PC-9 (cell line): ENCODE measurements around the gene TSBP1. TPM values are rescaled to one million over a fixed set of nuclear protein-coding genes. Genes with fewer than 3 reads are reported as not detected.

ENCODE experiments used
- BruUV-seq: library from RNA; stranded (reverse); fragments of 400-500 nt; replicated peaks from 2 replicates; lab custom pipeline; 2021; lab: Mats Ljungman, UMichigan
- CTCF ChIA-PET: fragments of 300-600 bp; sonication (Branson Sonifier 250); formaldehyde crosslinking; loops from one replicate; lab custom pipeline; 2022; ENCODE audit warnings: antibody characterized with exemption; lab: Charles Lee
- POLR2A ChIA-PET: fragments of 300-600 bp; sonication (Branson Sonifier 250); formaldehyde crosslinking; loops from one replicate; lab custom pipeline; 2022; ENCODE audit warnings: antibody characterized with exemption; ENCODE audit not compliant: unreplicated experiment; lab: Charles Lee
- DNase-seq, 2 experiments: peaks; one replicate each; pipeline versions ENCODE4 v3.0.0 to v3.0.0-alpha.2; 2015 to 2022; ENCODE audit warnings: mixed read lengths in 1 of 2
- H2AFZ ChIP-seq: fragments of 200-600 bp; sonication (generic); 2 replicates; pipeline ENCODE4 v1.8.1; 2017; ENCODE audit warnings: antibody characterized with exemption
- H3F3A ChIP-seq: fragments of 200-600 bp; sonication (generic); 2 replicates; pipeline ENCODE4 v1.8.1; 2017; ENCODE audit warnings: antibody characterized with exemption, mild to moderate bottlenecking, low read depth; ENCODE audit not compliant: insufficient read depth
- H3K27ac ChIP-seq: fragments of 200-600 bp; sonication (generic); 2 replicates; pipeline ENCODE4 v1.6.1; 2016; ENCODE audit warnings: mixed run types
- H3K27me3 ChIP-seq: fragments of 200-600 bp; sonication (generic); 2 replicates; pipeline ENCODE4 v1.6.1; 2016; ENCODE audit warnings: low read depth, mixed run types; ENCODE audit not compliant: insufficient read depth
- H3K36me3 ChIP-seq: fragments of 200-600 bp; sonication (generic); 2 replicates; pipeline ENCODE4 v1.6.1; 2016; ENCODE audit warnings: low read depth, mixed run types
- H3K4me1 ChIP-seq: fragments of 200-600 bp; sonication (generic); replicated peaks from 2 replicates; pipeline ENCODE4 v1.6.1; 2016; ENCODE audit warnings: mixed run types; ENCODE audit not compliant: insufficient read depth
- H3K4me2 ChIP-seq: fragments of 200-600 bp; sonication (generic); 2 replicates; pipeline ENCODE4 v1.6.1; 2017; ENCODE audit warnings: mixed run types
- H3K4me3 ChIP-seq: fragments of 200-600 bp; sonication (generic); 2 replicates; pipeline ENCODE4 v1.6.1; 2016; ENCODE audit warnings: mixed run types
- H3K79me2 ChIP-seq: fragments of 200-600 bp; sonication (generic); 2 replicates; pipeline ENCODE4 v1.6.1; 2017; ENCODE audit warnings: low read depth, mixed run types
- H3K9me2 ChIP-seq: fragments of 200-600 bp; sonication (generic); 2 replicates; pipeline ENCODE4 v1.8.1; 2017; ENCODE audit warnings: mild to moderate bottlenecking; ENCODE audit not compliant: insufficient read depth
- H3K9me3 ChIP-seq: fragments of 200-600 bp; sonication (generic); 2 replicates; pipeline ENCODE4 v1.8.1; 2016; ENCODE audit warnings: low read depth; ENCODE audit not compliant: insufficient read depth
- H4K20me1 ChIP-seq: fragments of 200-600 bp; sonication (generic); 2 replicates; pipeline ENCODE4 v1.8.1; 2017; ENCODE audit not compliant: insufficient read depth
- EZH2 ChIP-seq: fragments of 200-600 bp; sonication (generic); IDR thresholded peaks from 2 replicates; pipeline ENCODE4 v1.8.0; 2017; ENCODE audit warnings: antibody characterized with exemption, low read depth
- intact Hi-C: fragments of 100-400 bp; cut with micrococcal nuclease; formaldehyde crosslinking; loops from one replicate; pipeline ENCODE4 v1.10.0; 2022; ENCODE audit not compliant: unreplicated experiment
- total RNA-seq: library from RNA; stranded (reverse); gene quantifications from 2 replicates; pipeline ENCODE4 v1.2.3, GENCODE V29; 2021
- TF ChIP-seq, protein P1 (sequence below): fragments of 200-600 bp; sonication (generic); conservative IDR thresholded peaks from 2 replicates; pipeline ENCODE4 v1.6.1; 2017; ENCODE audit warnings: mixed run types, antibody characterized with exemption, mild to moderate bottlenecking, moderate library complexity

TSBP1 gene
- total RNA-seq, 1 experiment from 2014 or later = not detected

DNA sequence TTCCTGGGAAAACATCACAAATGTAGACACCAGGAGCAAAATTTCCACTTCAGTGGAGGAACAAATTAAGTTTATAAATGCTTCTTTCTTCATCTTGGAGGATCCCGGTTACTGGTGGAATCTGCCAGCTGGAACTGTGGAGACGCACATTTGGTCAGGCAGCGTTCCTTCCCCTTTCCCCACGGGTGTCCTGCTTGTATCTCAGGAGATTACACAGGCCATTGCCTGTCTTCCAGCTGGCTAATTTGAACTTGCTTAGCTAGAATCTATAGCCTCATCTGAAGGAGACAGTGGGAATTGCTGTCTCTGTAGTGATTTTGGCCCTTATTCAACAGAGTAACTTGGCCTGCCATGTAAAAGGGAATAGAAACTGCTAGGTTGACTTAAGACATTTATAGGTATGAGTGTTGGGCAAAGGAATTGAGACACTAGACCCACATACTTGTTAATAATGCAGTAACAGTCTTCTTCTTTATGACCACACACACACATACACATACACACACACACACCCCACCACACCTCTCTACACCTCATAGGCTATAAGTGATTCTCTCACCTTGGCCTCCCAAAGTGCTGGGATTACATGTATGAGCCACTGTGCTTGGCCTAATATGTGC lies 34.4 kb downstream of the TSBP1 start:
- no peaks in the 10 kb centered on the region for H4K20me1 ChIP-seq
- H3F3A ChIP-seq = no peaks in the 10 kb centered on the region
- no peak overlapping the region for H3K27ac ChIP-seq
- CTCF ChIA-PET = no interaction called here
- H3K79me2 ChIP-seq = no peaks in the 10 kb centered on the region
- no peak for DNase-seq
- H2AFZ ChIP-seq = no peak overlapping the region
- peaks cover 71% of the 10 kb centered on the region for H3K27me3 ChIP-seq
- TF ChIP-seq, protein P1, sequence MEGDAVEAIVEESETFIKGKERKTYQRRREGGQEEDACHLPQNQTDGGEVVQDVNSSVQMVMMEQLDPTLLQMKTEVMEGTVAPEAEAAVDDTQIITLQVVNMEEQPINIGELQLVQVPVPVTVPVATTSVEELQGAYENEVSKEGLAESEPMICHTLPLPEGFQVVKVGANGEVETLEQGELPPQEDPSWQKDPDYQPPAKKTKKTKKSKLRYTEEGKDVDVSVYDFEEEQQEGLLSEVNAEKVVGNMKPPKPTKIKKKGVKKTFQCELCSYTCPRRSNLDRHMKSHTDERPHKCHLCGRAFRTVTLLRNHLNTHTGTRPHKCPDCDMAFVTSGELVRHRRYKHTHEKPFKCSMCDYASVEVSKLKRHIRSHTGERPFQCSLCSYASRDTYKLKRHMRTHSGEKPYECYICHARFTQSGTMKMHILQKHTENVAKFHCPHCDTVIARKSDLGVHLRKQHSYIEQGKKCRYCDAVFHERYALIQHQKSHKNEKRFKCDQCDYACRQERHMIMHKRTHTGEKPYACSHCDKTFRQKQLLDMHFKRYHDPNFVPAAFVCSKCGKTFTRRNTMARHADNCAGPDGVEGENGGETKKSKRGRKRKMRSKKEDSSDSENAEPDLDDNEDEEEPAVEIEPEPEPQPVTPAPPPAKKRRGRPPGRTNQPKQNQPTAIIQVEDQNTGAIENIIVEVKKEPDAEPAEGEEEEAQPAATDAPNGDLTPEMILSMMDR = no peak
- no peak for TF ChIP-seq EZH2
- H3K9me3 ChIP-seq = no peaks in the 10 kb centered on the region
- H3K4me2 ChIP-seq = no peak overlapping the region
- no TSS peak for BruUV-seq
- no peaks in the 10 kb centered on the region for H3K4me1 ChIP-seq
- H3K9me2 ChIP-seq = no peaks in the 10 kb centered on the region
- no peaks in the 10 kb centered on the region for H3K36me3 ChIP-seq
- H3K4me3 ChIP-seq = no peak overlapping the region
- POLR2A ChIA-PET = no interaction called here
- intact Hi-C loops = no loop called here

DNA sequence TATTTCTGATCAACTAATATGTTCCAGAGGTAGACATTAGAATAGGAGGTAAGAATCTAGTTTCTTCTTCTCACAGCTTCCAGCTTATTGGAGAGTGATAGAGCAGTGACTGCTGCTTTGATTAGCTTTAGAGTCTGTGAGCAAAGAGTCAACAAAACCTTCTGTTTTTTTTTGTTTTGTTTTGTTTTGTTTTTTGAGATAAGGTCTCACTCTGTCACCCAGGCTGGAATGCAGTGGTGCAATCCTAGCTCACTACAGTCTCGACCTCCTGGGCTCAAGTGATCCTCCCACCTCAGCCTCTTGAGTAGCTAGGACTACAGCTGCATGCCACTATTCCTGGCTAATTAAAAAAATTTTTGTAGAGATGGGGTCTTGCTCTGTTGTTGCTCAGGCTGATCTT lies 39.3 kb downstream of the TSBP1 start:
- ChIA-PET POLR2A (no interaction called here), CTCF (no interaction called here)
- Histone ChIP-seq H3K27me3 (peaks cover 44% of the 10 kb centered on the region), H3K4me2 (no peak overlapping the region), H3K9me3 (no peaks in the 10 kb centered on the region), H3K27ac (no peak overlapping the region), H3K4me3 (no peak overlapping the region), H3F3A (no peaks in the 10 kb centered on the region), H4K20me1 (no peaks in the 10 kb centered on the region), H3K36me3 (no peaks in the 10 kb centered on the region), H3K4me1 (no peaks in the 10 kb centered on the region), H3K79me2 (no peaks in the 10 kb centered on the region), H2AFZ (no peak overlapping the region), H3K9me2 (no peaks in the 10 kb centered on the region)
- intact Hi-C loops = no loop called here
- no TSS peak for BruUV-seq
- peak in 1 of 2 experiments; percentile 7 for DNase-seq
- TF ChIP-seq EZH2 = no peak
- TF ChIP-seq, protein P1 = no peak

DNA sequence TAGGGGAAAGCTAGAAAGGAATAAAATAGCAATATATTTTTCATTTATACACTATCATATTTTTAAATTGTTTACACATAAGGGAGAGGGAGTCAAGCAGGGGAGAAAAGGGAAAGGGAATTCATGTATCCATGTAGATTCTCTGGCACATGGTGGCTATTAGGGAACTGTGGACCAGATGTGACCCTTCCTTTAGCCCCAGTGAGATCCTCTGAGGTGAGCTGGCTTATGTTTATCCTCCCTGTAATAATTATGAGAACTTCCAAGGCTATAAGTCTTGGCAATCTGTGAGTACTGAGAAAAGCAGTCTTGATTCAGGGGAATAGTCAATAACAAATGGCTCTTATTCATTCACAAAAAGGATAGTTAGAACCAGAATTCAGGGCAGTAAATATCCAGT lies 42.6 kb downstream of the TSBP1 start:
- intact Hi-C loops = no loop called here
- Histone ChIP-seq H3K79me2 (no peaks in the 10 kb centered on the region), H3K9me3 (no peaks in the 10 kb centered on the region), H3K4me3 (no peak overlapping the region), H3K27me3 (peaks cover 41% of the 10 kb centered on the region), H2AFZ (no peak overlapping the region), H3K4me1 (no peaks in the 10 kb centered on the region), H3K4me2 (no peak overlapping the region), H3K27ac (no peak overlapping the region), H3K36me3 (no peaks in the 10 kb centered on the region), H4K20me1 (no peaks in the 10 kb centered on the region), H3F3A (no peaks in the 10 kb centered on the region), H3K9me2 (no peaks in the 10 kb centered on the region)
- BruUV-seq = no TSS peak
- no peak for DNase-seq
- TF ChIP-seq, protein P1 = no peak
- no peak for TF ChIP-seq EZH2
- CTCF ChIA-PET = no interaction called here
- POLR2A ChIA-PET = interaction anchor here (0.7 kb wide), 1 partner anchor 1248 kb away, joined by 9 read pairs; no protein-coding TSS in a partner anchor
